NCI-H2107 (cell line): Measurements from ENCODE around the gene TEX12.
"Not testable (repeated sequence)": the region's sequence is repeated elsewhere in the genome, so short reads cannot be mapped to it uniquely, and the experiment has no call there.

Experiments
- DNase-seq: peaks from one replicate; lab custom pipeline; 2025; lab: John Stamatoyannopoulos, UW

Gene TEX12

DNA sequence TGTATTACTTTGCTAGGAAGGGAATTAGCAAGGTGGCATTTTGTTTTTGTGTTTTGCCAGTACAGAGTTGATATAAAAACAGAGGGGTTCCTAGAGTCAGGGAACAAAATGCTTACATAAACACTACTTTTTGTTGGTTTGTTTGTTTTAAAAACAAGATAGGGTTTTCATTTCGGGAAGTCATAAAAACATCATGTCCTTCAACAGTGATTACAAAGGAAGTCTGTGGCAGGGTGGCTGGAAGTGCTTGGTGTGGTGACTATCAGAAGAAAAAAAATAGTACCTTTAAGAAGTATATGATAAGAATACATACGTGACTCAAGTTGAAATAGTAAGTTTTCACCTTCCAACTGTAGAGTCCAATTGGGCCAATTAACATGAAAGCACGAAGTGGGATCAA lies 2.1 kb upstream of the TEX12 start:
- DNase-seq, result no peak

DNA sequence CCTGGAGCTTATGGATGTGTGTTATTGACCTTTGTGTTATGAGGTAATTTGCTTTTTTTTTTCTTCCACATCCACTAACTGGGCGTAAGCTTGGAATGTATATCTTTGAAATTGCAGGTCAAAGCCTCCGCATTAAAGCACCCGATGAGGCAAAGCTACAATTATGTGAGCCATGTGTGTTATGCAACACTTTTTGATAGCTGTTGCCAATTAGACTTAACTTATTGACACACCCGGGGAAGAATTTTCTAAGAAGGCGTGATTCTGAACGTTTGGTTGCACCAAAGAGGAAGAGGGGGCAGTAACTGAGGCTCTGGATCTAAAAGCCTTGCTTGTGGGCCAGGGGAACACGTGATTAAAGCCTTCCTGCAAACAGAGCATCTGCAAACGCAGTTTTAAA lies 610 bp upstream of the TEX12 start:
- no peak for DNase-seq

DNA sequence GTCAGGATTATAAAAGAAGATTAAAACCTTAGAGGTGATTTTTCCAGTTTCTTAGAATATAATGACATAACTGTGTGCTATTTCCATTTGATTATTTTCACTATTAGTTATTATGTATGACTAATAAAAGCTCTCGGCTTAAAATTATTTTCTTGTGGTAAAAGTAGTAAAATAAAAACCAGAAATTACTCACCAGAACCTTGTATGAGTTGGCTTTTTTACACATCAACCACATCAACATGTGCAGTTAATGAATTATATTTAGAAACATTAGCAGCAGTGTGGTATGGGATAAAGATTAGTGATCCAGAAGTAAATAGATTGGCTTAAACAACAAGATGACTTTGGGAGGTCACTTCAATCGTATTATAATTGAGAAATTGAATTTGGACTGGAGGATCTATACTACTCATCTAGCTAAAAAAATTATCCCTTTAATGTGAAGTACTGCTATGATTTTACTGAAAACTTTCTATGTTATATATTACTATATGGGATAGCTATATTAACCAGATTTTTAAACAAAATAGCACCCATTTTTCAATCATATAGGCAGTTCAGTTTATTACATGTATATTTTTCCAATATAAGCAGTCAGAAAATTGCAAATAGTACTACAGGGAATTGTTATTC lies 5.3 kb downstream of the TEX12 start:
- DNase-seq, result no peak

DNA sequence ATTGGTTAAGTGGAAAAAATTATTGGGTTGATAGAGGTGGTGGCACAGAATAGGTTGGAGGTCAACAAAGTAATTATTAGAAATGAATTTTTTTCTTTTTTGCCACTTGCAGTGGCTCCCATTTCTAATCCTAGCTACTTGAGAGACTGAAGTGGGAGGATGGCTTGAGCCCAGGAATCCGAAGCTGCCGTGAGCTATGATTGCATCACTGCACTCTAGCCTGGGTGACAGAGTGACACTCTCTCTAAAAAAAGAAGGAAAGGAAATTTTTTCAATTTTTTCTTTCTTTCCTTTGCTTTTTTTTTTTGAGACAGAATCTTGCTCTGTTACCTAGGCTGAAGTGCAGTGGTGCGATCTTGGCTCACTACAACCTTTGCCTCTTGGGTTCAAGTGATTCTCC lies 6.0 kb downstream of the TEX12 start:
- DNase-seq, result no peak

DNA sequence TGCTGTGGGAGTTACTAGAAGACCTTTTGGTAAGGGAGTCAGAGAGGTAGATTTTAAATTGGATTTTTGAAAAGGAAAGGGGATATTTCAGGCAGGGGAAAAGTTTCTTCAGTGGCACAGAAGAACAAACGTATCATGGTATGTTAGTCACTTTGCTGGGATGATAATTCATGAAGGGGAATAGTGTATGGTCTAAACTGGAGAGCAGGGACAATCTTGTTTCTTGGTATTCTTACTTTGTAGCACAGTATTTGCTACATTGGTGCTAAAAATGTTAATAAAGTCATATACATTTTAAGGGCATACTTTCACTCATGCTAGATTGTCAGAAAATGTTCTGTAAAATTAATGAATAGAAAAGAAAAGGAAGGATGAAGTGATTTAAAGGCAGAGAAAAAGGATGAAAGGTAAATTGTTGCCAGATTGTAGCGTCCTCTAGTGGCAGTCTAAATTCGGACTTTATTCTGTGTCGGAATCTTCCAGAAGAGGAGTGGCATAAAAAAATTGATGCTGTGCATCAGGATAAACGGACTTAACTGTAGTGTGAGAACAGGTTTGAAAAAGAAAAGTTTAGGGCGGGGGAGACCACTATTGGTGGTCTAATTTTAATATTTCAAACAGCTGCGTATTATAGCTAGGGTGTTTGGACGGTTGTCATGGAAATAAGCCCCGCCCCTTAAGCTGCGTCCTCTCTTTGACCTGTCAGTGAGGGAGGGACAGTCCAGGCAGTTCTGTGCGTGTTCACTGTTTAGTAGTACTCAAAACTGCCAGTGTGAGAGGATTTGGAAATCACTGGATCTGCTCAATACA lies 7.8 kb downstream of the TEX12 start, which contains the start of gene BCO2:
TSS of gene BCO2 (plus strand) at position 724 of the 810 bp plus-strand sequence. CDS start 90 bp downstream, outside the sequence.
- no peak for DNase-seq

DNA sequence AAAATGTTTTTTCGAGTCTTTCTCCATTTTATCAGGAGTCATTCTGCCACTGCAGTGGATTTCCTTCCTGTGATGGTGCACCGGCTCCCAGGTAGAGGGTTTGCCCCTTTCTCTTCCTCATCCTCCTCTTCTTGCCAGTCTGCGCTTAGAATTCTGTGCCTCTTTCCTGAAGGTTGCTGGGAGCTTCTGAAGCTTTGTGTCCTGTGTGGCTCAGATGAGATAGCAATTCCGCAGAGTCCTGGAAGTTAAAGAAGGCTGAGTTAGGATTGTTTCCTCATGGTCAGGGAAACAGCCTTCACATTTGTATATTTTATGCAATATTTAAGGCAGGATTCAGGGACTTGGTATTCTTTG lies 8.4 kb downstream of the TEX12 start:
- no peak for DNase-seq

DNA sequence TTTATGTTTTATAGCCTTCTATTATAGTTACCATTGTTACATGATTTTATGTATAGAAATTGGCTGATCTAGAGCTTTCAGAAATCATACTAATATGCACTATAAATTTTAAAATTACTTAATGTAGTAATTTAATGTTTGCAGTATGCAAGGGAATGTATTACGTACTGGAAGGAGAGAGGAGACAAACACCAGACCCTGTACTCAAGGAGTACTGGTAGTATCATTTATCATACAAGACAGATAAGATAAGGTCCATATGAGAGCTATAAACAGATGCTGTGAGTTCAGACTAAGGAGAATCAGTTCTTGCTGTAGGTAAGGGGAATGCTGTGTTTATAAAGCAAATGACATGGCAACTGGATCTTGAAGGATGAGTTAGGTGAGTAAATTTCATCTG lies 8.9 kb downstream of the TEX12 start:
- DNase-seq, result no peak

DNA sequence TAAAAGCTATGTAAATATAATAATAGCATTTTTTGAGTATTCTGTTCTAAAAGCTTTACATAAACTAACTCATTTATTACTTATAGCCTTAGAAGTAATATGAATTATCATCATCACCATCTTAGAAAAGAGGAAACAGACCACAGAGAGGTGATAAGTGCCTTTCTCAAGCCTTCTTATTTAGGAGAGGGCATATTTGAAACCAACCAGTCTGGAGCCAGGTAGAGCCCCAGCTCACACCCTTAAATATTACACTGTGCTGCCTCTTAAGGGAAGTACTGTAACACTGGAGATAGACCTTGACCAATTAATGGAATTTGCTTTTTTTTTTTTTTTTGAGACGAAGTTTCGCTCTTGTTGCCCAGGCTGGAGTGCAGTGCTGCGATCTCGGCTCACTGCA lies 10.4 kb downstream of the TEX12 start:
- no peak for DNase-seq

DNA sequence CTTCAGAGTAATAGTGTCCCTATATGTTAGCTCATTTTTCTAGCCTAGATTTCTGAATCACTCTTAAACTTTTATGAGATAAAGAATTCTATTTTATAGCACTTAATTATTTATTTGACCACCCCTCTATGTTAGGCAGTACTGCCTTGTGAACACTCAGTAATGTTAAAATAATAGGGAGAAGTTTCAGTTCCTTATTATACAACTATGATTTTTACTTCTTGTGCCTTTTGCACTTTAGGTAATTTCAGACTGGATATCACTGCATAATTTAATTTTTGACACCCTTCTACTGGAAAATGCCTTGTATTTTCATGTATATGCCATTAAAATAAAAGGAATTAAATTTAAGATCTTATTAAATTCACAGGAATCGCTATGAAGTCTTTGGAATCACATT lies 11.3 kb downstream of the TEX12 start:
- no peak for DNase-seq

DNA sequence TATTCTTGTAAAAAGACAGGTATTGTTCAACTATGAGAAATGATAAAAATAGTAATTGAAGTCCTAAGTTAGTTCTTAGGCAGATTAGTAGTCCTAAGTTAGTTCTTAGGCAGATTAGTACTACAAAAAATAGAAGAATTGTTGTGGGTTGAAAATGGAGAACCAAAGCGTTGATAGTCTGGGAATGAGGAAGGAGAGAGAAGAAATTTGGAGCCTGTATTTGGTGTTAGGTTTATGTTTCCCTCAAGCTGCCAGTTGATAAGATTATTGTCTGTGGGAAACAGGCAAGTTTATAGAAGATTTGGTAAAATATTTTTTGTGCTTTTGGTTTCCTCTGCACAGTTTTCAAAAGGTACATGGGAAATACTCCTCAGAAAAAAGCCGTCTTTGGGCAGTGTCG lies 11.8 kb downstream of the TEX12 start:
- DNase-seq, result no peak

DNA sequence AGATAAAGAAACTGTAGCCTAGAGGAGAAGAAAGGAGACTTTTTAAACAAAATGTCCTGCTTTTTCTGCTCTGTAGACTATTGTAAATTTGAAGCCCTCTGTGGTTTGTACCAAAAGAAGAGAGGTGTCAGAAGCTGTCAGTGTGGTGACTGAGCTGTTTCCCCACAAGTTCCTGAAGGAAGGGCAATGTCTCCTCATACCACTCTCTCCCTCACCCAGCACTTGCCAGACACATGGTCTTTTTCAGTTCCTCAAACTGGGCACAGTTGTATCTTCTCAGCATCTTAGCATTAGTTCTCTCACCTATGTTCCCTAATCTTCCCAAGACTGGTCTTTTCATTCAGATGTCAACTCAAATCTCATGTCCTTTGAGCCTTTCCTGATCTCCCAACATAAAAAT lies 12.4 kb downstream of the TEX12 start:
- no peak for DNase-seq

DNA sequence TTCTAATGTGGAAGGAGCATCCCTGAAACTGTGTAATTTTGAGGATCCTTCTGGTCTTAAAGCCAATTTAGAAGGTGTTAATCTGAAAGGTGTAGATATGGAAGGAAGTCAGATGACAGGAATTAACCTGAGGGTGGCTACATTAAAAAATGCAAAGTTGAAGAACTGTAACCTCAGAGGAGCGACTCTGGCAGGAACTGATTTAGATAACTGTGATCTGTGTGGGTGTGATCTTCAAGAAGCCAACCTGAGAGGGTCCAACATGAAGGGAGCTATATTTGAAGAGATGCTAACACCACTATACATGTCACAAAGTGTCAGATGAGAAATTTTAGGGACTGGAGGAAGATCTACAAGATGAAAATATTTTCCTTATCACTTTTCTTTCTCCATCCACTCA lies 15.7 kb downstream of the TEX12 start:
- DNase-seq, result no peak

DNA sequence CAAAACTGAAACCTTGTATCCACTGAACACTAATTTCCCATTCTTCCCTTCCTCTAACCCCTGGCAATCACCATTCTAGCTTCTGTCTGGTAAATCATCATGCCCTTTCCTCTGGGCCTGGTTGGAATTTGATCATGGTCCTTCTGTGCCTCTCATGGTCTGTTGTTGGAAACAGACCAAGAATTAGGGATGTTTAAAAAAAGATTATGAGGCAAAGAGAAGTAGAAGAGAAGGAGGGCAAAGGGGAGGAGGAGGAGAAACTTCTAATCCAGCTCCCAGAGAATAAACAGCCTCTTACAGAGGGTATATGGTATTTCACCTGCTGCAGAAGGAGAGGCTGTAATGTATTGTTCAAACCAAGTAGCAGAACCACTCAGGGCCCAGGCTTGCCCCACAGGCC lies 18.7 kb downstream of the TEX12 start:
- no peak for DNase-seq

DNA sequence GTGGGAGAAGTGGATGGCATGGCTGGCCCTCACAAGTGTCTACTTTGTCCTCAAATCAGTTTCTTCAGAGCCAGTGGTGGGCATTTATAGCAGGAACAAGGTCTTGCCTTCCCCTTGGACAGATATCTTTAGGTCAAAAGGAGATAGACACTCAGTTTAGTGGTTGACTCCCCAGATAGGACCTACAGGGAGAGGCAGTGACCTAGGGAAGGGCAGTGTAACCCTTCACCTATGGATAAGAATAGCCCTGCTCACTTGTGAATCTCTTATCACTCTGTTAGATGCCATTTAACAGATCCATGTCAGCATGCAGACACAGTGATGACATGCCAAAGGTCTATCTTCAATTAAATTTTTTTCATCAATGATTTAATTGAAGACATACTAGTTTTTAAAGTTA lies 19.1 kb downstream of the TEX12 start:
- DNase-seq, result no peak

DNA sequence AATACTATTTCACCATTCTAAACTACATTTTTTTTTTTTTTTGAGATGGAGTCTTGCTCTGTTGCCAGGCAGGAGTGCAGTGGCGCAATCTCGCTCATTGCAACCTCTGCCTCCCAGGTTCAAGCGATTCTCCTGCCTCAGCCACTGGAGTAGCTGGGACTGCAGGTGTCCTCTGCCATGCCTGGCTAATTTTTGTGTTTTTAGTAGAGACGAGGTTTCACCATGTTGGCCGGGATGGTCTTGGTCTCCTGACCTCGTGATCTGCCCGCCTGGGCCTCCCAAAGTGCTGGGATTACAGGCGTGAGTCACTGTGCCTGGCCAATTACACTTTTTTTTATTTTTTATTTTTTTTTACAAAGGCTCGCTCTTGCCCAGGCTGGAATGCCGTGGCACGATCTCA lies 27.9 kb downstream of the TEX12 start:
- DNase-seq, result not testable (repeated sequence)

DNA sequence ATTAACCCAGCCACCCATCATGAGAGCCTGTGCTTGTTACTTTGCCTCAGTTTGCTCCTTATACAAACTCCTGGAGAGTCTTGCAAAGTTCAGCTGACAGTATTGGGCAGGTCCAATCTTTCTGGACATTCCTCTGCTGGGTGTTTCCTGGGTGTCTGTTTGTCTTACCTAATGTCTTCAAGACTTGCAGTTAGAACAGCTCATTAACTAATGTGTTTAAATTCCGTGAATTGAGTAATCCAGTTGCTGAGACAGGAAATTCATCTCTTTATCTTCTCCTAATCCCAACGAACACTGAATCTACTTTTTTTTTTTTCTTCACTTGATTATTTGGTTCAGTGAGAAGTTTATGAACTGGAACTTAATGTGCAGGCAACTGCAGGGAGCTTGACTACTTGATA lies 28.8 kb downstream of the TEX12 start:
- no peak for DNase-seq

DNA sequence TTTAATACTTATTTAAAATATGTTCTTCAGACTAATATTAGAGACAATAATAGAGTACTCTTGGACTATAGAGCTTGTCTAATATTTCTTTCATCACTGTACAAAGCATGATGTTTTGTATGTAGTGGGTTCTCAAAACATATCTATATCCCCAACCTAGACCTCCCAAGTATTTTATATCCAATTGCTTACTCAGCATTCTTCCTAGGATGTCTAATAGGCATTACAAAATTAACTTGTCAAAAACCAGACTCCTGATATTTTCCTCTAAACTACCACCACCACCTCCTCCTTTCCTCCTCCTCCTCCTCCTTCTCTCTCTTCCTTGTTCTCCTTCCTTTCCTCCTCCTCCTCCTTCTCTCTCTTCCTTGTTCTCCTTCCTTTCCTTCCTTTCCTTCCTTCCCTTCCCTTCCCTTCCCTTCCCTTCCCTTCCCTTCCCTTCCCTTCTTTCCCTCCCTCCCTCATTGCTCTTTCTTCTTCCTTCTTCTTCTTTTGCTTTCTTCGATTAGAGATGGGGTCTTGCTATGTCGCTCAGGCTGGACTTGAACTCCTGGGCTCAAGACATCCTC lies 29.4 kb downstream of the TEX12 start:
- DNase-seq, result no peak

DNA sequence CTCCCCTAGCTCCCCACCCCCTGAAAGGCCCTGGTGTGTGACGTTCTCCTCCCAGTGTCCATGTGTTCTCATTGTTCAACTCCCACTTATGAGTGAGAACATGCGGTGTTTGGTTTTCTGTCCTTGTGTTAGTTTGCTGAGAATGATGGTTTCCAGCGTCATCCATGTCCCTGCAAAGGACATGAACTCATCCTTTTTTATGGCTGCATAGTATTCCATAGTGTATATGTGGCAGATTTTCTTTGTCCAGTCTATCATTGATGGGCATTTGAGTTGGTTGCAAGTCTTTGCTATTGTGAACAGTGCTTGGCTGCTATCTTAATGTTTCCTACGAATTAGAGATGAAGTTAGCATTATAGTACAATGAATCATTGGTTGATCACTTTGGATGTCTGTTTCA lies 31.9 kb downstream of the TEX12 start:
- DNase-seq, result not testable (repeated sequence)

DNA sequence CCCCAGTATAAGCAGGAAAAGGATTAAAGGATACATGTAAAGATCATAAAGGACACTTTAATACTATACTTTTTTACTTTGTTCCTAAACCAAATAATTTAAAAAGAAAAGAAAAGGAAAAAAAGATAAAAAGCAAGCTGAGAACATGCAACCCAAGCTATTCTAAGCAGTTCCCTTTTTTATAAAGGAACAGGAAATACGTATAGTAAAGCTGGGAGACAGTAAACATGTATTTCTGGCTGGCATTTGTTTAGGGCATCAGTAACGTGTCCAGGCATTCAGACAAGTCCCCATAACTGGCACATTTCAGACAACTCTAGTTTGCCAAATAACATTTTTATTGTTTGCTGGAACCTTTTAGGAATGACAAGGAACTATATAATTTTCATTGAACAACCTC lies 33.1 kb downstream of the TEX12 start:
- no peak for DNase-seq

DNA sequence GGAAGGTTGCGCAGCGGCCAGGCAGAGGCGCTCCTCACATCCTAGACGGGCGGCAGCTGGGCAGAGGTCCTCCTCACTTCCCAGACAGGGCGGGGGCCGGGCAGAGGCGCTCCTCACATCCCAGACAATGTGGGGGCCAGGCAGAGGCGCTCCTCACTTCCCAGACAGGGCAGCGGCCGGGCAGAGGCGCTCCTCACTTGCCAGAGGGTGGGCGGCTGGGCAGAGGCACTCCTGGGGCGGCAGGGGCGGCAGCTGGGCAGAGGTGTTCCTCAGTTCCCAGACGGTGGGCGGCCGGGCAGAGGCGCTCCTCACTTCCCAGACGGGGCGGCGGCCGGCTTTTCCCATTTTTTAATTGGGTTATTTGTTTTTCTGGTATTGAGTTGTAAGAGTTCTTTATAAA lies 38.9 kb downstream of the TEX12 start:
- DNase-seq, result no peak

DNA sequence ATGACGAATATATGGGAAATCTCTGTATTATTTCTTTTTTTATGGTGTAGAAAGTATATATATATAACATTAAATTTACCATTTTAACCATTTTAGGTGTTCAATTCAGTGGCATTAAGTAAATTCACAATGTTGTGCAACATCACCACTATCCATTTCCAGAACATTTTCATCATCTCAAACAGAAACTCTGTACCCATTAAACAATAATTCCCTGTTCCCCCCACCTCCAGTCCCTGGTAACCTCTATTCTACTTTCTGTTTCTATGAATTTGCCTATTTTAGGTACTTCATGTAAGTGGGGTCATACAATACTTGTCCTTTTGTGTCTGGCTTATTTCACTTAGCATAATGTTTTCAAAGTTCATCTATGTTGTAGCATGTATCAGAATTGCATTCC lies 43.7 kb downstream of the TEX12 start:
- DNase-seq, result no peak

DNA sequence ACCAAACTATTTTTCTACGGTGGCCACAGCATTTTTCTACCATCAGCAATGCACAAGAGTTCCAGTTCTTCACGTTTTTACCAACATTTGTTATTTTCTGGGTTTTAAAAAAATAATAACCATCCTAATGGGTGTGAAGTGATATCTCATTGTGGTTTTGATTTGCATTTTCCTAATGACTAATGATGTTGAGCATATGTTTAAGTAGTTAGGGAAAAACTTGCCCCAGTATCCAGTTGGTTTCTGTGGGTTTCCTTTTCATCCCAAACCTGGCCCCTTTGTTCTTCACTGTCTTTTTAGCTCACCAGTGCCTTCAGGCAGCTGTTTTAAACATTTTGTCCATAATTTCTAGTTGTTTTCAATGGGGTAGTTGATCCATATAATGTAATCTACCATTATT lies 44.4 kb downstream of the TEX12 start:
- no peak for DNase-seq

DNA sequence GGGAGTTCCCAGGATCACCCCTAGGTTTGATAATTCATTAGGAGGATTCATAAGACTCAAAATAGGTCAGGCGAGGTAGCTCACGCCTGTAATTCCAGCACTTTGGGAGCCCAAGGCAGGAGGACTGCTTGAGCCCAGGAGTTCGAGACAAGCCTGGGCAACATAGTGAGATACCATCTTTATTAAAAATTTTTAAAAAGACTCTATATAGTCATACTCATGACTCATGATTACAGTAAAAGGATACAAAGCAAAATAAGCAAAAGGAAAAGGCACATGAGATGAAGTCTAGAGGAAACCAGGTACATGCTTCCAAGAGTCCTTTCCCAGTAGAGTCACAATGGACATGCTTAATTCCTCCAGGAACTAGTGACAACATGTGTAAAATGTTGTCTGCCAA lies 45.1 kb downstream of the TEX12 start:
- DNase-seq, result no peak

DNA sequence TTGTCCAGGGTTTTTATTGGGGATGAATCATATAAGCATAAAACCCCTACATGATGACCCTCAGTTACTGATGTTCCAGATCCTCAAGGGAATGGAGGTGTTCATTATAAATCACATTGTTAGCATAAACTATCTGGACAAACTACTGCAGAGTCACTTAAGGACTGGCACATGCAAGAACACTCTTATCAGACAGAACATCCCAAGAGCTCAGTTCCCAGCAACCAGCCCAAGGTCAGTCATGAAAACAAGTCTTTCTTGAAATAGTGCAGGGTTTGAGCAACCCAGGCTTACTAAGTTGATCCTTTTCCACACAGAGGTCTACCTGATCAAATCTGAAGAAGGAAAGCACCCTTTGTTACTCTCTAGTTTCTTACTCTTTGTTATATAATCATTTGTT lies 45.5 kb downstream of the TEX12 start:
- no peak for DNase-seq
